Measurements from ENCODE around the gene MKI67. TPM values are rescaled to one million over a fixed set of nuclear protein-coding genes. Genes with fewer than 3 reads are reported as not detected.
A peak's percentile ranks its signal among the peaks of the same experiment; 100 is the strongest.

MKI67 gene
- total RNA-seq, 5 donors from 2014 or later (not counting 1 experiment from before 2014, with no cell fraction given): 0.70 to 8.6 (median 1.8) TPM

GRCh38 chr10:128125416-128125943, 743 bp downstream of the MKI67 start:
- Histone ChIP-seq H3K27me3 (replicated peaks in 1 of 2; ENCODE audit: control insufficient read depth in 2 of 2, extremely low read depth in 1 of 2, insufficient read depth in 2 of 2, low read length in 1 of 2) (peaks cover 0 to 17% of the 10 kb centered on the region in 2 experiments), H3K27ac (ENCODE audit: low read length) (no peak overlapping the region), H3K36me3 (ENCODE audit: control insufficient read depth in 2 of 2, extremely low read depth in 1 of 2, insufficient read depth in 1 of 2, low read length in 1 of 2) (no peaks in the 10 kb centered on the region), H3K9me3 (no peaks in the 10 kb centered on the region), H3K4me1 (ENCODE audit: control insufficient read depth in 1 of 2, extremely low read depth in 1 of 2, insufficient read depth in 2 of 2, low read length in 2 of 2) (peaks cover 3 to 27% of the 10 kb centered on the region in 2 experiments), H3K4me3 (ENCODE audit: control insufficient read depth in 1 of 2, extremely low read depth in 1 of 2, low read length in 1 of 2) (peak overlapping the region; percentile 70 to 73)
- DNase-seq: peak in 3 of 35 experiments; percentile 12 to 34 (median 14)
- peak overlapping the region; percentile 78 to 87 (median 82) for H3K4me3 Mint-ChIP-seq
- ChIA-PET POLR2A (interaction anchor here in 1 of 2 donors (0.6 kb wide), 1 partner anchor 22 kb away, joined by 3 read pairs; no protein-coding TSS in a partner anchor), CTCF (interaction anchor here in 1 of 2 donors (0.8 to 1.0 kb wide), 2 partner anchors 25 to 1986 kb away, joined by 3 read pairs; no protein-coding TSS in a partner anchor)
- H3K36me3 Mint-ChIP-seq: no peaks in the 10 kb centered on the region
- peaks cover 28 to 29% of the 10 kb centered on the region in 2 donors for H3K27me3 Mint-ChIP-seq
- no peak for ATAC-seq (replicated peaks in 1 of 4)
- H3K9me3 Mint-ChIP-seq: no peaks in the 10 kb centered on the region
- no peak overlapping the region for H3K27ac Mint-ChIP-seq
- WGBS (ENCODE audit: insufficient coverage): 0% methylated on average over 19 of the region's 33 CpGs
- peaks cover 21 to 44% (median 22%) of the 10 kb centered on the region in 3 donors for H3K4me1 Mint-ChIP-seq

GRCh38 chr10:128124813-128125403, 1.3 kb downstream of the MKI67 start:
- POLR2A ChIA-PET: interaction anchor here in 1 of 2 donors (0.6 kb wide), 1 partner anchor 14 kb away, joined by 6 read pairs; no protein-coding TSS in a partner anchor
- peaks cover 28 to 29% of the 10 kb centered on the region in 2 donors for H3K27me3 Mint-ChIP-seq

GRCh38 chr10:128123846-128124245, 2.4 kb downstream of the MKI67 start:
- Histone ChIP-seq H3K9me3 (no peaks in the 10 kb centered on the region), H3K4me3 (ENCODE audit: control insufficient read depth in 1 of 2, extremely low read depth in 1 of 2, low read length in 1 of 2) (no peak overlapping the region), H3K4me1 (ENCODE audit: control insufficient read depth in 1 of 2, extremely low read depth in 1 of 2, insufficient read depth in 2 of 2, low read length in 2 of 2) (peaks cover 3 to 27% of the 10 kb centered on the region in 2 experiments), H3K36me3 (ENCODE audit: control insufficient read depth in 2 of 2, extremely low read depth in 1 of 2, insufficient read depth in 1 of 2, low read length in 1 of 2) (no peaks in the 10 kb centered on the region), H3K27ac (ENCODE audit: low read length) (no peak overlapping the region), H3K27me3 (replicated peaks in 1 of 2; ENCODE audit: control insufficient read depth in 2 of 2, extremely low read depth in 1 of 2, insufficient read depth in 2 of 2, low read length in 1 of 2) (peaks cover 0 to 17% of the 10 kb centered on the region in 2 experiments)
- POLR2A ChIA-PET: no interaction called here
- H3K9me3 Mint-ChIP-seq: no peaks in the 10 kb centered on the region
- H3K36me3 Mint-ChIP-seq: no peaks in the 10 kb centered on the region
- no peak for DNase-seq
- H3K27me3 Mint-ChIP-seq: peaks cover 28 to 29% of the 10 kb centered on the region in 2 donors
- H3K4me3 Mint-ChIP-seq: no peak overlapping the region
- CTCF ChIA-PET: interaction anchor here (0.6 to 1.1 kb wide), 4 partner anchors 29 to 51 kb away, joined by 3 read pairs; no protein-coding TSS in a partner anchor
- peaks cover 21 to 44% (median 22%) of the 10 kb centered on the region in 3 donors for H3K4me1 Mint-ChIP-seq
- ATAC-seq (replicated peaks in 1 of 4): no peak
- H3K27ac Mint-ChIP-seq: no peak overlapping the region

More at GRCh38 chr10:128124813-128125403, 1.3 kb downstream of the MKI67 start:
- CTCF ChIA-PET: interaction anchor here in 1 of 2 donors (1.0 to 1.1 kb wide), 2 partner anchors 26 to 30 kb away, joined by 3 read pairs; no protein-coding TSS in a partner anchor
- peaks cover 21 to 44% (median 22%) of the 10 kb centered on the region in 3 donors for H3K4me1 Mint-ChIP-seq
- DNase-seq (peak in 1 of 35 experiments; percentile 15), ATAC-seq (replicated peaks in 1 of 4) (no peak)
- Histone ChIP-seq H3K27me3 (replicated peaks in 1 of 2; ENCODE audit: control insufficient read depth in 2 of 2, extremely low read depth in 1 of 2, insufficient read depth in 2 of 2, low read length in 1 of 2) (peaks cover 0 to 17% of the 10 kb centered on the region in 2 experiments), H3K9me3 (no peaks in the 10 kb centered on the region), H3K4me3 (ENCODE audit: control insufficient read depth in 1 of 2, extremely low read depth in 1 of 2, low read length in 1 of 2) (peak overlapping the region; percentile 70 to 73), H3K4me1 (ENCODE audit: control insufficient read depth in 1 of 2, extremely low read depth in 1 of 2, insufficient read depth in 2 of 2, low read length in 2 of 2) (peaks cover 3 to 27% of the 10 kb centered on the region in 2 experiments), H3K36me3 (ENCODE audit: control insufficient read depth in 2 of 2, extremely low read depth in 1 of 2, insufficient read depth in 1 of 2, low read length in 1 of 2) (no peaks in the 10 kb centered on the region), H3K27ac (ENCODE audit: low read length) (no peak overlapping the region)
- H3K9me3 Mint-ChIP-seq: no peaks in the 10 kb centered on the region
- 20% methylated on average over 6 of the region's 11 CpGs for WGBS (ENCODE audit: insufficient coverage)
- no peaks in the 10 kb centered on the region for H3K36me3 Mint-ChIP-seq
- no peak overlapping the region for H3K27ac Mint-ChIP-seq
- H3K4me3 Mint-ChIP-seq: peak overlapping the region; percentile 78 to 87 (median 82)

GRCh38 chr10:128122931-128123330, 3.3 kb downstream of the MKI67 start:
- no peaks in the 10 kb centered on the region for H3K9me3 ChIP-seq
- DNase-seq: no peak
- H3K9me3 Mint-ChIP-seq: no peaks in the 10 kb centered on the region
- no peak overlapping the region for H3K4me3 Mint-ChIP-seq
- H3K27ac Mint-ChIP-seq: no peak overlapping the region
- no peak for ATAC-seq (replicated peaks in 1 of 4)
- CTCF ChIA-PET: interaction anchor here in 1 of 2 donors (0.7 kb wide), 1 partner anchor 33 kb away, joined by 3 read pairs; no protein-coding TSS in a partner anchor
- no peaks in the 10 kb centered on the region for H3K36me3 Mint-ChIP-seq
- peaks cover 3 to 27% of the 10 kb centered on the region in 2 experiments for H3K4me1 ChIP-seq (ENCODE audit: control insufficient read depth in 1 of 2, extremely low read depth in 1 of 2, insufficient read depth in 2 of 2, low read length in 2 of 2)
- POLR2A ChIA-PET: interaction anchor here in 1 of 2 donors (0.6 to 0.7 kb wide), 2 partner anchors 28 to 59 kb away, joined by 3 read pairs; no protein-coding TSS in a partner anchor
- H3K27ac ChIP-seq (ENCODE audit: low read length): no peak overlapping the region
- peaks cover 21 to 44% (median 22%) of the 10 kb centered on the region in 3 donors for H3K4me1 Mint-ChIP-seq
- H3K27me3 ChIP-seq (replicated peaks in 1 of 2; ENCODE audit: control insufficient read depth in 2 of 2, extremely low read depth in 1 of 2, insufficient read depth in 2 of 2, low read length in 1 of 2): peaks cover 0 to 17% of the 10 kb centered on the region in 2 experiments
- H3K27me3 Mint-ChIP-seq: peaks cover 28 to 33% of the 10 kb centered on the region in 2 donors
- H3K4me3 ChIP-seq (ENCODE audit: control insufficient read depth in 1 of 2, extremely low read depth in 1 of 2, low read length in 1 of 2): no peak overlapping the region
- H3K36me3 ChIP-seq (ENCODE audit: control insufficient read depth in 2 of 2, extremely low read depth in 1 of 2, insufficient read depth in 1 of 2, low read length in 1 of 2): no peaks in the 10 kb centered on the region
- WGBS (ENCODE audit: insufficient coverage): no CpG with 5 or more reads among the region's 2 CpGs

GRCh38 chr10:128121750-128122412, 4.3 kb downstream of the MKI67 start:
- H3K4me3 Mint-ChIP-seq: no peak overlapping the region
- WGBS (ENCODE audit: insufficient coverage): 68% methylated on average over 4 of the region's 5 CpGs

More at GRCh38 chr10:128121750-128122412, 4.3 kb downstream of the MKI67 start:
- ATAC-seq (replicated peaks in 1 of 4): no peak
- H3K36me3 Mint-ChIP-seq: no peaks in the 10 kb centered on the region
- Histone ChIP-seq H3K4me3 (ENCODE audit: control insufficient read depth in 1 of 2, extremely low read depth in 1 of 2, low read length in 1 of 2) (no peak overlapping the region), H3K4me1 (ENCODE audit: control insufficient read depth in 1 of 2, extremely low read depth in 1 of 2, insufficient read depth in 2 of 2, low read length in 2 of 2) (peaks cover 2 to 22% of the 10 kb centered on the region in 2 experiments), H3K9me3 (no peaks in the 10 kb centered on the region), H3K27ac (ENCODE audit: low read length) (no peak overlapping the region), H3K27me3 (replicated peaks in 1 of 2; ENCODE audit: control insufficient read depth in 2 of 2, extremely low read depth in 1 of 2, insufficient read depth in 2 of 2, low read length in 1 of 2) (peaks cover 0 to 17% of the 10 kb centered on the region in 2 experiments), H3K36me3 (ENCODE audit: control insufficient read depth in 2 of 2, extremely low read depth in 1 of 2, insufficient read depth in 1 of 2, low read length in 1 of 2) (no peaks in the 10 kb centered on the region)
- peaks cover 28 to 33% of the 10 kb centered on the region in 2 donors for H3K27me3 Mint-ChIP-seq
- ChIA-PET CTCF (interaction anchor here in 1 of 2 donors (1.1 kb wide), 2 partner anchors 55 to 87 kb away, joined by 3 to 4 read pairs; no protein-coding TSS in a partner anchor), POLR2A (no interaction called here)
- no peak for DNase-seq
- H3K27ac Mint-ChIP-seq: no peak overlapping the region
- no peaks in the 10 kb centered on the region for H3K9me3 Mint-ChIP-seq
- peaks cover 16 to 41% (median 19%) of the 10 kb centered on the region in 3 donors for H3K4me1 Mint-ChIP-seq

Measured in T-cell (primary cell).